Lung (tissue), 12 donors: ENCODE data around the gene GABRG1. TPM values are rescaled to one million over a fixed set of nuclear protein-coding genes. Genes with fewer than 3 reads are reported as not detected.

Experiments used
- ATAC-seq: fragments of 200-7000 bp; cut with Tn5 transposase; one replicate; pipeline ENCODE4 v1.9.1; 2020; ENCODE audit warnings: moderate number of reproducible peaks; ENCODE audit not compliant: insufficient read depth, low FRiP score
- DNase-seq, 3 donors: peaks; one replicate each; pipeline ENCODE4 v3.0.0-alpha.2; 2013 to 2017
- H3K27ac ChIP-seq, 2 donors: one replicate each; pipeline ENCODE4 v1.5.1; 2013; ENCODE audit warnings: mild to moderate bottlenecking in 2 of 2, moderate library complexity in 2 of 2, control low read depth in 1 of 2, inconsistent platforms in 1 of 2, low read depth in 1 of 2, low read length in 1 of 2
- H3K27me3 ChIP-seq, 3 donors: one replicate each; pipeline ENCODE4 v1.5.1; 2013; ENCODE audit warnings: low read length in 2 of 3; ENCODE audit not compliant: control insufficient read depth in 3 of 3, insufficient read depth in 3 of 3
- H3K36me3 ChIP-seq, 4 donors: one replicate each; pipeline ENCODE4 v1.5.1; 2013; ENCODE audit warnings: low read length in 4 of 4, mild to moderate bottlenecking in 1 of 4, moderate library complexity in 1 of 4; ENCODE audit not compliant: control insufficient read depth in 4 of 4, insufficient read depth in 4 of 4
- H3K4me1 ChIP-seq, 5 donors: one replicate each; pipeline ENCODE4 v1.5.1; 2013; ENCODE audit warnings: low read length in 5 of 5, mild to moderate bottlenecking in 2 of 5, moderate library complexity in 1 of 5; ENCODE audit not compliant: control insufficient read depth in 5 of 5, insufficient read depth in 5 of 5
- H3K4me3 ChIP-seq: one replicate; pipeline ENCODE4 v1.5.1; 2013; ENCODE audit warnings: mild to moderate bottlenecking, control low read depth, moderate library complexity
- H3K9ac ChIP-seq, 2 donors: one replicate each; pipeline ENCODE4 v1.5.1; 2013; ENCODE audit warnings: low read length in 2 of 2, control low read depth in 1 of 2; ENCODE audit not compliant: insufficient read depth in 1 of 2
- H3K9me3 ChIP-seq, 4 donors: one replicate each; pipeline ENCODE4 v1.5.1; 2013; ENCODE audit warnings: low read length in 3 of 4, mild to moderate bottlenecking in 1 of 4, moderate library complexity in 1 of 4; ENCODE audit not compliant: control insufficient read depth in 4 of 4, insufficient read depth in 3 of 4
- WGBS, 2 donors: extraction: QIAGEN DNeasy Blood & Tissue Kit; methylation state at CpG; one replicate each; pipeline ENCODE4 v1.1.7; 2013; 5-methylcytosine and 5-hydroxymethylcytosine counted together
- polyA plus RNA-seq, 2 donors: library from polyadenylated mRNA; stranded (reverse); fragments of 200-250 nt; gene quantifications; one replicate each; pipeline ENCODE4 v1.2.1, GENCODE V29; 2013
- total RNA-seq, 2 donors: library from RNA; depleted of rRNA in 1 of 2; stranded (reverse); fragments of >200 nt in 1 of 2; gene quantifications; one replicate each; pipeline ENCODE4 v1.2.1, GENCODE V29; 2014 to 2021
- TF ChIP-seq, protein P1 (sequence below): IDR thresholded peaks from 2 replicates; pipeline ENCODE4 v1.5.1; 2012; ENCODE audit warnings: mild to moderate bottlenecking; ENCODE audit errors: control extremely low read depth, extremely low read depth
- donor health status: control.
- donor health status: control.
- donor health status: Bipolar disorder and iron deficiency.
- donor health status: healthy.
- donor health status: DM: yes; HTN: yes; CAD: no.

The GABRG1 gene
- total and polyA plus RNA-seq, 4 donors, result 0.23 TPM; not detected in 3

DNA sequence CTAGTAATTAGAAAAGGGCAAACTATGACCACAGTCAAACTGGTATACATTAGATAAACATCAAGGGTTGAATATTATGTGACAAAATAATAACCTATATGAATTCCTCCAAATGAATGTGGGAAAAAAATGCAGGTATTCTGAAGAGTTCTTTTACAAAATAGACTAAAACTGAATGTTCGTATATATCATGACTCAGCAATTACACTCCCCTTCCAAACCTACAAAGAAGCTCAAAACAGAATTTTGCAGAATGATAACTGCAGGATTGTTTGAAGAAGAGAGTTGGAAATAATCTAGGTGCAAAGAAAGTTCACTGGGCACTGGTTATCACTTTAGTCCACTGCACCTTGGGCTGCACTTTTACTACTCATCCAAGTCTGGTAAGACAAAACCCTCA is 134.1 kb downstream of the GABRG1 start:
- no peaks in the 10 kb centered on the region for H3K36me3 ChIP-seq
- TF ChIP-seq, protein P1, sequence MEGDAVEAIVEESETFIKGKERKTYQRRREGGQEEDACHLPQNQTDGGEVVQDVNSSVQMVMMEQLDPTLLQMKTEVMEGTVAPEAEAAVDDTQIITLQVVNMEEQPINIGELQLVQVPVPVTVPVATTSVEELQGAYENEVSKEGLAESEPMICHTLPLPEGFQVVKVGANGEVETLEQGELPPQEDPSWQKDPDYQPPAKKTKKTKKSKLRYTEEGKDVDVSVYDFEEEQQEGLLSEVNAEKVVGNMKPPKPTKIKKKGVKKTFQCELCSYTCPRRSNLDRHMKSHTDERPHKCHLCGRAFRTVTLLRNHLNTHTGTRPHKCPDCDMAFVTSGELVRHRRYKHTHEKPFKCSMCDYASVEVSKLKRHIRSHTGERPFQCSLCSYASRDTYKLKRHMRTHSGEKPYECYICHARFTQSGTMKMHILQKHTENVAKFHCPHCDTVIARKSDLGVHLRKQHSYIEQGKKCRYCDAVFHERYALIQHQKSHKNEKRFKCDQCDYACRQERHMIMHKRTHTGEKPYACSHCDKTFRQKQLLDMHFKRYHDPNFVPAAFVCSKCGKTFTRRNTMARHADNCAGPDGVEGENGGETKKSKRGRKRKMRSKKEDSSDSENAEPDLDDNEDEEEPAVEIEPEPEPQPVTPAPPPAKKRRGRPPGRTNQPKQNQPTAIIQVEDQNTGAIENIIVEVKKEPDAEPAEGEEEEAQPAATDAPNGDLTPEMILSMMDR, result no peak
- no peak for ATAC-seq
- no peak overlapping the region for H3K27ac ChIP-seq
- 63 to 77% methylated on average over 1 of the region's 1 CpG for WGBS, 2 donors
- H3K27me3 ChIP-seq, result no peaks in the 10 kb centered on the region
- no peaks in the 10 kb centered on the region for H3K9me3 ChIP-seq
- H3K9ac ChIP-seq, result no peak overlapping the region
- H3K4me1 ChIP-seq, result no peaks in the 10 kb centered on the region
- no peak for DNase-seq
- no peak overlapping the region for H3K4me3 ChIP-seq

DNA sequence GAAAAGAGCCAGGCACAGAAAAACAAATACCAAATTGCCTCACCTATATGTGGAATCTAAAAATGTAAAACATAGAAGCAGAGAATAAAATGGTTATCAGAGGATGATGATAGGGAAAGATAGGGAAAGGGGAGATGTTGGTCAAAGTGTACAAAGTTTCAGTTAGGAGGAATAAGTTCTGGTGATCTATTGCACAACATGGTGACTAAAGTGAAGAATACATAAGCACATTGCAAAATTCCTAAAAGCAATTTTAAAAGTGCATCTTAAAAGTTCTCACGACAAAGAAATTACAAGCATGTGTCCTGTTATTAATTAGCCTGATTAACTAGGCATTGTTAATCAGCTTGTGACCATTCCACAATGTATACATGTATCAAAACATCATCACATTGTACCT is 136.0 kb downstream of the GABRG1 start:
- Histone ChIP-seq H3K4me1 (no peaks in the 10 kb centered on the region), H3K9ac (no peak overlapping the region), H3K36me3 (no peaks in the 10 kb centered on the region), H3K27me3 (no peaks in the 10 kb centered on the region), H3K27ac (no peak overlapping the region), H3K4me3 (no peak overlapping the region), H3K9me3 (no peaks in the 10 kb centered on the region)
- no peak for DNase-seq
- TF ChIP-seq, protein P1, result no peak
- no peak for ATAC-seq
- 86 to 94% methylated on average over 1 of the region's 1 CpG for WGBS, 2 donors
